Thymus (tissue), 11 donors: ENCODE results near the gene SORBS2. TPM values are rescaled to one million over a fixed set of nuclear protein-coding genes. Genes with fewer than 3 reads are reported as not detected.

Source experiments
- DNase-seq, 9 donors: peaks; one replicate each; pipeline ENCODE4 v3.0.0-alpha.2; 2013; ENCODE audit warnings: low spot score in 9 of 9, low read depth in 6 of 9, missing footprints in 1 of 9
- H3K27ac ChIP-seq, 2 donors: one replicate each; pipeline ENCODE4 v1.5.1; 2013; ENCODE audit warnings: control low read depth in 1 of 2, low read depth in 1 of 2, low read length in 1 of 2, mild to moderate bottlenecking in 1 of 2, moderate library complexity in 1 of 2
- H3K27me3 ChIP-seq, 2 donors: one replicate each; pipeline ENCODE4 v1.5.1; 2013; ENCODE audit warnings: low read length in 1 of 2; ENCODE audit not compliant: control insufficient read depth in 2 of 2, insufficient read depth in 1 of 2
- H3K36me3 ChIP-seq, 2 donors: one replicate each; pipeline ENCODE4 v1.5.1; 2013; ENCODE audit warnings: low read length in 1 of 2, mild to moderate bottlenecking in 1 of 2, moderate library complexity in 1 of 2; ENCODE audit not compliant: control insufficient read depth in 2 of 2, insufficient read depth in 2 of 2
- H3K4me1 ChIP-seq, 2 donors: one replicate each; pipeline ENCODE4 v1.5.1; 2013; ENCODE audit warnings: low read length in 2 of 2; ENCODE audit not compliant: control insufficient read depth in 2 of 2, insufficient read depth in 2 of 2
- H3K4me3 ChIP-seq, 2 donors: one replicate each; pipeline ENCODE4 v1.5.1; 2013; ENCODE audit warnings: low read length in 2 of 2, control low read depth in 1 of 2, mild to moderate bottlenecking in 1 of 2
- H3K9me3 ChIP-seq, 2 donors: one replicate each; pipeline ENCODE4 v1.5.1; 2013; ENCODE audit warnings: low read length in 1 of 2, mild to moderate bottlenecking in 1 of 2; ENCODE audit not compliant: control insufficient read depth in 2 of 2, insufficient read depth in 1 of 2
- WGBS: extraction: QIAGEN DNeasy Blood & Tissue Kit; methylation state at CpG from one replicate; pipeline ENCODE4 v1.1.7; 2013; 5-methylcytosine and 5-hydroxymethylcytosine counted together
- polyA plus RNA-seq: library from polyadenylated mRNA; stranded (reverse); fragments of 200-250 nt; gene quantifications from one replicate; pipeline ENCODE4 v1.2.3, GENCODE V29; 2013
- total RNA-seq: library from RNA; stranded (reverse); fragments of 120-200 nt; gene quantifications from one replicate; pipeline ENCODE4 v1.2.4, GENCODE V29; 2013
- donor health status: healthy.

Gene SORBS2
- total and polyA plus RNA-seq, 2 donors: 13.8 to 78.6 TPM

- Histone ChIP-seq H3K27me3 (no peaks in the 10 kb centered on the region), H3K4me3 (no peak overlapping the region), H3K27ac (no peak overlapping the region), H3K9me3 (peaks cover 0 to 6% of the 10 kb centered on the region in 2 donors), H3K4me1 (peaks cover 0 to 5% of the 10 kb centered on the region in 2 donors), H3K36me3 (no peaks in the 10 kb centered on the region)
- DNase-seq: peak in 3 of 9 donors; percentile 10 to 34 (median 18)
- 35% methylated on average over 4 of the region's 4 CpGs for WGBS
These were observed 81.6 kb downstream of the SORBS2 start for GRCh38 chr4:185730387-185730786.

GRCh38 chr4:185729391-185729804 is 82.6 kb downstream of the SORBS2 start:
- no peak overlapping the region for H3K27ac ChIP-seq
- DNase-seq: no peak

GRCh38 chr4:185728893-185729292 is 83.1 kb downstream of the SORBS2 start:
- no peak for DNase-seq
- Histone ChIP-seq H3K4me1 (peaks cover 0 to 5% of the 10 kb centered on the region in 2 donors), H3K36me3 (no peaks in the 10 kb centered on the region), H3K27ac (no peak overlapping the region), H3K9me3 (peaks cover 0 to 6% of the 10 kb centered on the region in 2 donors), H3K27me3 (no peaks in the 10 kb centered on the region), H3K4me3 (no peak overlapping the region)
- WGBS: 97% methylated on average over 2 of the region's 2 CpGs

More at GRCh38 chr4:185729391-185729804, 82.6 kb downstream of the SORBS2 start:
- peaks cover 0 to 5% of the 10 kb centered on the region in 2 donors for H3K4me1 ChIP-seq
- H3K27me3 ChIP-seq: no peaks in the 10 kb centered on the region
- no peak overlapping the region for H3K4me3 ChIP-seq
- WGBS: 92% methylated on average over 4 of the region's 4 CpGs
- H3K36me3 ChIP-seq: no peaks in the 10 kb centered on the region
- H3K9me3 ChIP-seq: peaks cover 0 to 6% of the 10 kb centered on the region in 2 donors

- Histone ChIP-seq H3K27ac (no peak overlapping the region), H3K4me3 (no peak overlapping the region), H3K4me1 (peaks cover 0 to 5% of the 10 kb centered on the region in 2 donors), H3K36me3 (no peaks in the 10 kb centered on the region), H3K27me3 (no peaks in the 10 kb centered on the region), H3K9me3 (no peaks in the 10 kb centered on the region)
- 91% methylated on average over 8 of the region's 8 CpGs for WGBS
- DNase-seq: no peak
These were observed 85.1 kb downstream of the SORBS2 start for GRCh38 chr4:185726931-185727330.

GRCh38 chr4:185723631-185724260 is 88.2 kb downstream of the SORBS2 start:
- WGBS: 23% methylated on average over 6 of the region's 6 CpGs
- no peak for DNase-seq
- Histone ChIP-seq H3K4me3 (no peak overlapping the region), H3K9me3 (no peaks in the 10 kb centered on the region), H3K27ac (no peak overlapping the region), H3K36me3 (no peaks in the 10 kb centered on the region), H3K4me1 (no peaks in the 10 kb centered on the region), H3K27me3 (no peaks in the 10 kb centered on the region)

- H3K4me1 ChIP-seq: no peaks in the 10 kb centered on the region
- 86% methylated on average over 3 of the region's 3 CpGs for WGBS
- no peak for DNase-seq
- H3K9me3 ChIP-seq: no peaks in the 10 kb centered on the region
- no peak overlapping the region for H3K4me3 ChIP-seq
- no peaks in the 10 kb centered on the region for H3K27me3 ChIP-seq
- no peaks in the 10 kb centered on the region for H3K36me3 ChIP-seq
- no peak overlapping the region for H3K27ac ChIP-seq
These were observed 90.0 kb downstream of the SORBS2 start for GRCh38 chr4:185722029-185722316.

GRCh38 chr4:185721190-185722028 is 90.6 kb downstream of the SORBS2 start:
- H3K36me3 ChIP-seq: no peaks in the 10 kb centered on the region
- H3K4me1 ChIP-seq: no peaks in the 10 kb centered on the region
- 82% methylated on average over 12 of the region's 12 CpGs for WGBS
- DNase-seq: no peak
- H3K27ac ChIP-seq: no peak overlapping the region
- no peak overlapping the region for H3K4me3 ChIP-seq
- H3K9me3 ChIP-seq: no peaks in the 10 kb centered on the region
- H3K27me3 ChIP-seq: no peaks in the 10 kb centered on the region

GRCh38 chr4:185719500-185719858 is 92.5 kb downstream of the SORBS2 start:
- Histone ChIP-seq H3K27me3 (no peaks in the 10 kb centered on the region), H3K9me3 (no peaks in the 10 kb centered on the region), H3K36me3 (no peaks in the 10 kb centered on the region), H3K4me1 (no peaks in the 10 kb centered on the region), H3K27ac (no peak overlapping the region), H3K4me3 (no peak overlapping the region)
- DNase-seq: no peak
- WGBS: 97% methylated on average over 3 of the region's 3 CpGs

- Histone ChIP-seq H3K4me3 (no peak overlapping the region), H3K27me3 (no peaks in the 10 kb centered on the region), H3K4me1 (no peaks in the 10 kb centered on the region), H3K9me3 (no peaks in the 10 kb centered on the region), H3K36me3 (no peaks in the 10 kb centered on the region), H3K27ac (no peak overlapping the region)
- no peak for DNase-seq
- WGBS: 90% methylated on average over 8 of the region's 8 CpGs
These were observed 93.2 kb downstream of the SORBS2 start for GRCh38 chr4:185718578-185719499.
